ENCODE measurements around the gene MRPS18A.

GRCh38 chr6:43714311-43715055, 26.9 kb upstream of the MRPS18A start:
- TF ChIP-seq MAX (IDR thresholded peaks at IDR 0.05): no peak
- no peak for TF ChIP-seq EP300 (IDR thresholded peaks at IDR 0.05; ENCODE audit: borderline replicate concordance in 1 of 2, low read depth in 2 of 2, low read length in 2 of 2)
- no peak for TF ChIP-seq POLR2A (IDR thresholded peaks at IDR 0.05; ENCODE audit: control extremely low read depth in 1 of 2, low read depth in 2 of 2, low read length in 2 of 2)
- no peak for TF ChIP-seq EZH2 (IDR thresholded peaks at IDR 0.05; ENCODE audit: low read depth, low read length, severe bottlenecking)
- no peak for TF ChIP-seq RFX5 (IDR thresholded peaks at IDR 0.05; ENCODE audit: borderline replicate concordance, low read depth, low read length)
- TF ChIP-seq CHD7 (IDR thresholded peaks at IDR 0.05; ENCODE audit: insufficient replicate concordance, low read length): no peak
- no peak for TF ChIP-seq CBX8 (IDR thresholded peaks at IDR 0.05; ENCODE audit: borderline replicate concordance, low read depth, low read length)

All from H1 (cell line).